HG03520 (cell line): ENCODE results near the gene INF2.
"Not testable (repeated sequence)": the region's sequence is repeated elsewhere in the genome, so short reads cannot be mapped to it uniquely, and the experiment has no call there.

ENCODE experiments used
- ATAC-seq: cut with Tn5 transposase; IDR thresholded peaks from one replicate; pipeline ENCODE4 v1.9.1; 2021; ENCODE audit warnings: mild to moderate bottlenecking, moderate library complexity; ENCODE audit not compliant: unreplicated experiment

INF2 gene

GRCh38 chr14:104656014-104656714, 33.3 kb upstream of the INF2 start:
- ATAC-seq = no peak

DNA sequence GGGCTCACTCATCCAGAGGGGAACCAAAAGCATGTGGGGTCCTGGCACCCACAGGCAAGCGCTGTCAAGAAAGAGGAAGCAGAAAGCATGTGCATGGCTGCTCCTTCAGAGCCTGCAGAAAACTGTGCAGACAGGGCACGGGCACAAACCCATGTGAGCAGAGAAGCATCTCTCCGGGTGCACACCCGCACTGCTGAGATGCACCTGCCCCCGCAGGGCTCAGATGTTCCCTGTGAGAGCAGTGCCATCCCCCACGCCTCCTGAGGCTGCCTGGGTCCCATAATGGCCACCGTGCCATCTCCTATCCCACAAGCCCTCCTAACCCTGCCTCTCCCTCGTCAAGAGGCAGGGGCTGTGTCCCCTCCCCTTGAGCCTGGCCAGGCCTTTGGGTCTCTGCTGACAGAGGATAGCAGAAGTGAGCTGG, 32.3 kb upstream of the INF2 start:
- peak; percentile 38 for ATAC-seq

- no peak for ATAC-seq
Observed at GRCh38 chr14:104657563-104658324, 31.7 kb upstream of the INF2 start.

DNA sequence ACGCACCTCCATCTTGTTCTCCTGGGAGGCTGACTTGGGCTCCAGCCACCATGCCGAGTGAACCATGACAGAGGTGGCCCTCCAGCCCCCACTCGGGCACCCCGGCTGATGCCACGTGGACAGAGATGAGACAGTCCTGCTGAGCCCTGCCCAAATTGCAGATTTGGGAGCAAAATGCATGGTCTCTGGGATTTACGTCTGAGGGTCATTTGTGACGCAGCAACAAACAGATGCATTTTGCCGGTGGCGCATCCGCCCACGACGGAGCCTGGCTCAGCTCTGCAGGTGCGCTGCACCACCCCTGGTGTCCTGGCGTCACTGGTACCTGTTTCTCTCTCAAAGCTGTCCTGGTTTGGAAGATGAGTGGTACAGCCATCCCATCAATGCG, 31.1 kb upstream of the INF2 start:
- ATAC-seq = no peak

- ATAC-seq = no peak
Observed at GRCh38 chr14:104659146-104659545, 30.3 kb upstream of the INF2 start.

DNA sequence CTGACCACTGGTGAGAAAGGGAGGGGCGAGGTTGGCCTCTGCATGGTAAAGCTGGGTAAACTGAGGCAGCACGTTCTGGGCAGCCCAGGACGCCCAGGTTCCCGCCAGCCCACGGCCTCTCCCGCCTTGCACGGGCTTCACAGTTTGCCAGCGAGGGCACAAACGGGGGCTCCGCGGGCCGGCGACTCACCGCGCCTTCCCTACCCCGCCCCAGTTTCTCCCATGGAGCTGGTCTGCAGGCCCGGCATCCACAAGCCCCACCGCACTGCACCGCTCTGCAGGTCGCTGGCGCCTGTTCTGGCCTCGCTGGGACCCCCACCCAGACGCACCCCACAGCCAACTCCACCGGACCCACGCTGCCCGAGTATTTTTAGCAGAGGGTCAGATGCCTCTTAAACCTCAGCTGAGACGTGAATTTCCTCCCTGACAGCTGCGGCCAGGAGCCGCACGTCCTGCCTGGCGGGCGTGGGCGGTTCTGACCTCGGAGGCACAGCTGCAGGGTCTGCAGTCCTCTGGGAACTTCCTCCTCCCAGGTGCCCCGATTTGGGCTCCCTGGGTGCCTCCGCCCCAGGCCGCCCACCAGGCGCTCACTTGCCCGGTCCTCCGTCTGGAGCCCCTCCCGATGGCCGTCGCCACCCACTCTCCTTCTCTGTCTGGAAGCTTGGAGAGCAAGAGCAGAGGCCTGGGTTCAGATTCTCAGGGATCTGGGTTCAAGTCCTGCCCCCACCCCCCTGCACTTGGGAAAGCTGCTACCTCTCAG, 29.5 kb upstream of the INF2 start:
- ATAC-seq = no peak

DNA sequence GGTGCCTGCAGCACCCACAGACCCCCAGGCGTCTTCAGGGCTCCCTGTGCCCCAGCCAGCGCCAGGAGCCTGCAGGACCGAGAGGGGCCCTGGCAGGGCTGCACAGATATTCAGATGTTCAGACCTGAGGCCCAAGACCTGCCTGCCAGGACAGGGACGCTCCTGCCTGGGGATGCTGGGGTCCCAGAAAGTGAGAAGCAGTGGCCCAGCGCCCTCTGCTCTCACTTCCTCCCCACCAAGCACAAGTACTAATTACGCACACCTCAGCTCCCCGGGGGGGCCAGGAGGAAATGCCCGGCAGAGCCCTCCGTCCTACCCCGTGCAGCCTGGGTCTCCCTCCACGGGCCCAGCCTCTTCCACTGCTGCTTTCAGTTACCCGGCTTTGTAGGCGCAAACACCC, 28.8 kb upstream of the INF2 start:
- ATAC-seq = no peak

DNA sequence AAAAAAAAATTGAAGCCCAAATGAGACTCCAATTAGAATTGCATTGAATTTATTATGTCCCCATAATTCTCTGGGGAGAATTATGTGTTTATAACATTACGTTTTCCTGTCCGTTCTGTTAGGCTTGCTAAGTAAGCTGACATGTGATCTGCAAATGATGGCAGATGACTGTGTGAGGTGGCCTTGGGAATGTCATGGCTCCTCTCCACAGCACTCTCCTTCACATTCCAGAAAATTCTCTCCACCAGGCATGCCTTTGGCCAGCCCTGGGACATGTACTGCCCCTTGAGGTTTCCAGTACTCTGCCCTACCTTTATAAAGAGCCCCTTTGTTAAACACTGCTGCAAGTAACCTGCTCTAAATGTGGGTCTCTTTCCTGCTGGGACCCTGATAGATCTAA, 28.3 kb upstream of the INF2 start:
- ATAC-seq = no peak

DNA sequence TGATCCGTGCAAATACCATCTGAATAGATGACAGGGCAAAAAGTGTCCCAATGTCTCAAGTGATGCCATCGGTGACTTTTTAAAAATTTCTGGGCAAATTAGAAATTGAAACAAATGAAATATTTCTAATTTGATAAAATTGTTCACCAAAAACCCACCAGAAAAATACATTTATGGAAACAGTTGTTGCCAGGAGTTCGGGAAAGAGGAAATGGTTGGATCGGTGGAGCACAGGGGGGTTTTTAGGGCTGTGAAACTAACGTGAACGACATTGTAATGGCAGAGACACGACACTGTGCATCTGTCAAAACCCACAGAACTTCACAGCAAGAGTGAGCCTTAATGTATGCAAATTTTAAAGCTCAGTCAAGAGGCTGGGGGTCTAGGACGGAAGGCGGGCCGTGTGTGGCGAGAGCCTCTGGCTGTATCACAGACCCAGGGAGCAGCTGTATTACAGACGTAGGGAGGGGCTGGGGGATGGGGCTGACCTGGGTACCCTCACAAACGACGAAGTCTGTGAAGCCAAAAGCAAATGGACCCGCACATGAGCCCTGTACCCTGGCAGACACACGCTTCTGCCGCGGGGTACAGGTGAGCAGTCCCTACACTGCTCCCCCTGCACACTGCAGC, 27.8 kb upstream of the INF2 start:
- not testable (repeated sequence) for ATAC-seq

DNA sequence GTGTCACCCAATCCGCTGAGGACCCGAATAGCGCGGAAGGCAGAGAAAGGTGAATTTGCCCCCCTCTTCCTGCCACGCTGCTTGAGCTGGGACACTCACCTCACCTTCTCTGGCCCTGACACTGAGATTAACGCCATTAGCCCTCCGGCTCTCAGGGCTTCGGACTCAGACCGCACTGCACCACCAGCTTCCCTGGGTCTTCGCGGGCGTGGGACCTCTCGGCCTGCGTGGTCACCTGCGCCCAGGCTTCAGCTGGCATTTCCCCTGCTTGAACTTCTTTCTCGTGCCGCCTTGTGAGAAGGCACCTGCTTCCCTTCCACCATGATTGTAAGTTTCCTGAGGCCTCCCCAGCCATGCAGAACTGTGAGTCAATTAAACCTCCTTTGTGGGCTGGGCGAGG, 26.9 kb upstream of the INF2 start:
- not testable (repeated sequence) for ATAC-seq

GRCh38 chr14:104664107-104664506, 25.3 kb upstream of the INF2 start:
- no peak for ATAC-seq

DNA sequence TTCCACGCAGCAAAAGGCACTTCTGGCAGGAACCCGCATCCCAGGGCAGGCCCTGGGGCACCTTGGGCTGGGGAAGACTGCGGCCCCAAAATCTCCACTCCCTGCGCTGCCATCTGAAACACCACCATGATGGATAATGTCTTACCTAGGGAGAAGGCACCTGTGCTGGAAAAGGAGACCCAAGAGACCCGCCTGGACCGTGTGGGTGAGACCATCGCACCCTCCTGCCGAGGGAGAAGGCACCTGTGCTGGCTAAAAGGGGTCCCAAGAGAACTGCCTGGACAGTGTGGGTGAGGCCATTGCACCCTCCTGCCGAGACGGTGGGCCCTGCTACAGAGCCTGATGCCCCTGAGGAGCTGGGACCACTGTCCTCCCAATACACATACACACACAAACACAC, 24.8 kb upstream of the INF2 start:
- no peak for ATAC-seq

- no peak for ATAC-seq
Observed at GRCh38 chr14:104665114-104665656, 24.2 kb upstream of the INF2 start.

GRCh38 chr14:104665657-104666522, 23.5 kb upstream of the INF2 start:
- no peak for ATAC-seq

DNA sequence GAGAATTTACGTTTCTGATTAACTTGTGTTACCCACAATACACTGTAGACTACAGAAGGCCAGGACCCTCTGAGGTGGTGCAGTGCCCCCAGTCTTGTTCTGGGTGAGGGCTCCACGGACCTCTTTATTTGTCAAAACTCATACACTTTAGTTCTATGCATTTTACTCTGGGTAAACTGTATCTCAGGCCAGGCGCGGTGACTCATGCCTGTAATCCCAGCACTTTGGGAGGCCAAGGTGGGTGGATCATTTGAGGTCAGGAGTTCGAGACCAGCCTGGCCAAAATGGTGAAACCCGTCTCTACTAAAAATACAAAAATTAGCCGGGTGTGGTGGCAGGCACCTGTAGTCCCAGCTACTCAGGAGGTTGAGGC, 22.9 kb upstream of the INF2 start:
- not testable (repeated sequence) for ATAC-seq

DNA sequence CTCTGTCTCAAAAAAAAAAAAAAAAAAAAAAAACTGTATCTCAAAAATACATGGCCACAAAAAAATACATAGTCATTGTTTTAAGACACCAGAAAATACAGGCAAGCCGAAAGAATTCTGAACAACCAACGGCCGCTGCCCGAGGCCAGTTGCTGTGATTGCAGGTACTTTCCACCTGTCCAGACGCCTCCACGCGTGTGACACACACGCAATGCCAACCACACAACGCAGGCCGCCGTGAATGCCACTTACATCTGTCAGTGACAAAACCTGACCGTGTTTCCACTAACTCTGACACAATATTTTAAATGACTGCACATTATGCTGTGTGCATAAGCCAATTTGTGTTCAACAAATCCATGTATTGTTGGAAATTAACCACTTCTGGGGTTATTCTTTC, 22.4 kb upstream of the INF2 start:
- ATAC-seq = no peak

DNA sequence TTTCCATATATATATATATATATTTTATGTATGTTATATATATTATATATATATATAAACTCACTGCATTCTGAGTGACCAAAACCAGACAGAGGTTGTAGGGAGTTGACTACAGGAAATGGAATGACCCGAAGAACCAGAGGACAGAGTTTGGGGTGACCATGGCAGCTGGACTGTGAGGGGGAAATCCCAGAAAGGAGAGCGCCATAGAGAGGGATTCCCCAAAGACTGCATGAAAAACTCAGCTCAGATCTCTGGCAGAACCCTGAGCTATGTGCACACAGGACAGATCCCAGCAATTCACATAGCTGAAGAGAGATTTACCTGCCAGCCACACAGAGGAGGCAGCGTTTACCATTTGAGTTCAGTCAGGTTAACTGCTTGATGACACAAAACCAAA, 19.7 kb upstream of the INF2 start:
- no peak for ATAC-seq

GRCh38 chr14:104671330-104671977, 18.0 kb upstream of the INF2 start:
- not testable (repeated sequence) for ATAC-seq

GRCh38 chr14:104672119-104672518, 17.3 kb upstream of the INF2 start:
- ATAC-seq = not testable (repeated sequence)

DNA sequence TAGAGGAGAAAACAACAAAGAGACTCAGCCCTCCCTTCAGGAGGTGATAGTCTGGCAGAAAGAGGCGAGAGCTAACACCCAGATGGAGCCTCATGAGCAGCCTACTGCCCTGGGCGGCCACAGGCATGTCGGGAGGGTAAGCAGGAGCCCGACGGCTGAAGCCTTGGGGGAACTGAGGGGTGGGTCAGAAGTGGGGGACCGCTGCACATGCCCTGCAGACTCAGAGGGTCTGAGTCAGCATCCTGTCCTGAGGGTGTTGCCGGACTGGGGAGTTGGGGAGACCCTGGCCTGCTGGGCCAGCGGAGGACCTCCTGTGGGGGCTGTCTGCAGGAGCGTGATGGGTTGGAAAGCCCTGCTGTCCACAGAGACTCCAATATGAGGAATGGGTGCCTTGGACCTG, 15.9 kb upstream of the INF2 start:
- no peak for ATAC-seq
